Mucosa of descending colon (tissue), 3 donors: ENCODE measurements around the gene ZNF74. TPM values are rescaled to one million over a fixed set of nuclear protein-coding genes. Genes with fewer than 3 reads are reported as not detected.

Experiments
- ATAC-seq: fragments of 200-7000 bp; cut with Tn5 transposase; one replicate; pipeline ENCODE4 v1.9.1; 2020; ENCODE audit warnings: mild to moderate bottlenecking, moderate library complexity
- DNase-seq, 3 donors: peaks; one replicate each; pipeline ENCODE4 v3.0.0-alpha.2; 2020
- H3K36me3 ChIP-seq: fragments of 200-600 bp; one replicate; pipeline ENCODE4 v1.8.0; 2021; ENCODE audit warnings: low read depth, mild to moderate bottlenecking
- H3K4me1 ChIP-seq: fragments of 200-600 bp; one replicate; pipeline ENCODE4 v1.8.0; 2021; ENCODE audit warnings: low read depth, mild to moderate bottlenecking
- H3K4me3 ChIP-seq: fragments of 200-600 bp; one replicate; pipeline ENCODE4 v1.8.0; 2021; ENCODE audit warnings: mild to moderate bottlenecking
- H3K9me3 ChIP-seq: fragments of 200-600 bp; one replicate; pipeline ENCODE4 v1.8.0; 2021; ENCODE audit warnings: mild to moderate bottlenecking
- intact Hi-C, 2 donors: fragments of 100-400 bp; cut with DNase I in 1 of 2; cut with micrococcal nuclease in 1 of 2; formaldehyde crosslinking; loops; one replicate each; pipeline versions ENCODE4 v1.11.0 to v1.11.1; 2022; cut with DNase I, micrococcal nuclease
- total RNA-seq, 3 donors: library from RNA; stranded (reverse); fragmentation: NEBNext Ultra II Directional in 2 of 3; extraction: Animal tissue kit (Norgen Biotek cat#: 25700) in 2 of 3; gene quantifications; one replicate each; pipeline versions ENCODE4 v1.2.1 to v1.2.4, GENCODE V29; 2021 to 2023
- TF ChIP-seq, protein P1 (sequence below): fragments of 200-600 bp; IDR thresholded peaks from one replicate; pipeline ENCODE4 v1.8.0; 2022; ENCODE audit warnings: antibody characterized with exemption, mild to moderate bottlenecking
- donor health status: DM: no; HTN: no; CAD: no; lungs with moderate emphysema.
- donor health status: DM: no; HTN: no; CAD: no.
- donor health status: DM: no; HTN: yes; CAD: no.

ZNF74 gene
- total RNA-seq, 3 donors from 2014 or later = 4.2 to 14.4 (median 4.8) TPM

GRCh38 chr22:20456064-20456721 lies 62.2 kb downstream of the ZNF74 start:
- Histone ChIP-seq H3K4me3 (no peak overlapping the region), H3K9me3 (no peaks in the 10 kb centered on the region), H3K36me3 (no peaks in the 10 kb centered on the region), H3K4me1 (no peaks in the 10 kb centered on the region)
- intact Hi-C loops = loop anchor here (5.0 kb wide), 2 partner anchors 34 to 39 kb away; no protein-coding TSS in a partner anchor
- ATAC-seq (peak; percentile 96), DNase-seq (peak; percentile 66 to 76 (median 70))
- TF ChIP-seq, protein P1, sequence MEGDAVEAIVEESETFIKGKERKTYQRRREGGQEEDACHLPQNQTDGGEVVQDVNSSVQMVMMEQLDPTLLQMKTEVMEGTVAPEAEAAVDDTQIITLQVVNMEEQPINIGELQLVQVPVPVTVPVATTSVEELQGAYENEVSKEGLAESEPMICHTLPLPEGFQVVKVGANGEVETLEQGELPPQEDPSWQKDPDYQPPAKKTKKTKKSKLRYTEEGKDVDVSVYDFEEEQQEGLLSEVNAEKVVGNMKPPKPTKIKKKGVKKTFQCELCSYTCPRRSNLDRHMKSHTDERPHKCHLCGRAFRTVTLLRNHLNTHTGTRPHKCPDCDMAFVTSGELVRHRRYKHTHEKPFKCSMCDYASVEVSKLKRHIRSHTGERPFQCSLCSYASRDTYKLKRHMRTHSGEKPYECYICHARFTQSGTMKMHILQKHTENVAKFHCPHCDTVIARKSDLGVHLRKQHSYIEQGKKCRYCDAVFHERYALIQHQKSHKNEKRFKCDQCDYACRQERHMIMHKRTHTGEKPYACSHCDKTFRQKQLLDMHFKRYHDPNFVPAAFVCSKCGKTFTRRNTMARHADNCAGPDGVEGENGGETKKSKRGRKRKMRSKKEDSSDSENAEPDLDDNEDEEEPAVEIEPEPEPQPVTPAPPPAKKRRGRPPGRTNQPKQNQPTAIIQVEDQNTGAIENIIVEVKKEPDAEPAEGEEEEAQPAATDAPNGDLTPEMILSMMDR = peak; percentile 86

GRCh38 chr22:20456722-20457076 lies 62.7 kb downstream of the ZNF74 start:
- no peaks in the 10 kb centered on the region for H3K9me3 ChIP-seq
- H3K36me3 ChIP-seq = no peaks in the 10 kb centered on the region
- intact Hi-C loops = loop anchor here (5.0 kb wide), 2 partner anchors 34 to 39 kb away; no protein-coding TSS in a partner anchor
- DNase-seq (no peak), ATAC-seq (no peak)
- H3K4me1 ChIP-seq = no peaks in the 10 kb centered on the region
- no peak overlapping the region for H3K4me3 ChIP-seq
- TF ChIP-seq, protein P1 = no peak

GRCh38 chr22:20457506-20458240 lies 63.7 kb downstream of the ZNF74 start:
- intact Hi-C loops = loop anchor here (5.0 kb wide), 2 partner anchors 35 to 40 kb away; no protein-coding TSS in a partner anchor
- ATAC-seq (no peak), DNase-seq (no peak)
- TF ChIP-seq, protein P1 = no peak
- Histone ChIP-seq H3K9me3 (no peaks in the 10 kb centered on the region), H3K4me1 (no peaks in the 10 kb centered on the region), H3K36me3 (no peaks in the 10 kb centered on the region), H3K4me3 (no peak overlapping the region)

Other genes with a start within 250 kb of the ZNF74 start
- gene CCDC188, start 243.1 kb upstream of the ZNF74 start, total RNA-seq = under 1 TPM; 0.41 to 0.98 (median 0.65) TPM
- gene RTN4R, start 125.8 kb upstream of the ZNF74 start, total RNA-seq = 1 to 10 TPM; 1.6 to 3.5 (median 2.5) TPM
- gene DGCR6L, start 74.1 kb upstream of the ZNF74 start, total RNA-seq = 10 to 100 TPM; 24.8 to 33.9 (median 27.5) TPM
- gene SCARF2, start 43.7 kb downstream of the ZNF74 start, total RNA-seq = 1 to 10 TPM; 1.2 to 8.7 (median 3.0) TPM
- 10 to 100 TPM in 2 of 3 donors, 1 to 10 TPM in 1; 9.5 to 24.1 (median 14.7) TPM for gene KLHL22, start 101.6 kb downstream of the ZNF74 start, total RNA-seq
- 100 to 1,000 TPM in 2 of 3 donors, 10 to 100 TPM in 1; 99.9 to 125 (median 114) TPM for gene MED15, start 113.5 kb downstream of the ZNF74 start, total RNA-seq